GM18499 (cell line): ENCODE measurements around the gene CNOT10.
"Not testable (repeated sequence)": the region's sequence is repeated elsewhere in the genome, so short reads cannot be mapped to it uniquely, and the experiment has no call there.

Experiments used
- ATAC-seq: cut with Tn5 transposase; IDR thresholded peaks from one replicate; pipeline ENCODE4 v1.9.1; 2021; ENCODE audit warnings: moderate number of reproducible peaks; ENCODE audit not compliant: insufficient read depth, unreplicated experiment

The CNOT10 gene

DNA sequence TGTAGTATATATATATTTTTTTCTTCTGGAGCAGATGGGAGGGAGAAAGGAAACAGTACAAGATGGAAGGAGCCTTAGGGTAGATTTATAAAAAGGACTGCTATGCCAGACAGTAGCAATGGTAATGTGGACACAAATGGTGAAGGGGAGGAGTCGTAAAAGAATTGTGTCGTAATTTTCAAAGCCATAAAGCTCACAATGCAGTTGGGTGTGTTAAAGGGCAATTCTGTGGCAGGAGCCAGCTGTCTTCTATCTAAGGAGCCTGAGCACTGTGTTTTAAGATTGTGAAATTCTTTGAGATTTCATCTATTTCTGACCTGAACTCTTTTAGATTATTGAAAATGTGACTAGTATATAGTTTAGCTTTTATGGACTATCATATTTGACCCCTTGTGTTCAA is 58.9 kb downstream of the CNOT10 start:
- ATAC-seq, result no peak

DNA sequence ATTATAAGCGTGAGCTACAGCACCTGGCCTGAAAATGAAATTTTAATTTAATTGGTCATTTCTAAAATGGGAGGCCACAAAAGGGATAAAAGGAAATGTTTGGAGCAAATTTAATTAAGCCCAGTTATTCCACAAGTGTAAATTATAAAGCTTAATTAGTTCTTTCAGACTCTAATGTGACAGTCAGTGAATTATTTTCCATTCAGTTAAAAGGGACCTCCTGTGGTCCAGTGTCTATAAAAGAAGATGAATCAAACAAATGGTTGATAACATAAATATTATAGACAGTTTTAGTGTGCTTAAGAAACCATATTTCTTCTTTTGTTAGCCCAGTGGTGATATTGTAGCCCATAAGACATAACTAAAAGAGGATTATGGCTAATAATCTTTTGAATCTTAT is 66.4 kb downstream of the CNOT10 start:
- no peak for ATAC-seq

DNA sequence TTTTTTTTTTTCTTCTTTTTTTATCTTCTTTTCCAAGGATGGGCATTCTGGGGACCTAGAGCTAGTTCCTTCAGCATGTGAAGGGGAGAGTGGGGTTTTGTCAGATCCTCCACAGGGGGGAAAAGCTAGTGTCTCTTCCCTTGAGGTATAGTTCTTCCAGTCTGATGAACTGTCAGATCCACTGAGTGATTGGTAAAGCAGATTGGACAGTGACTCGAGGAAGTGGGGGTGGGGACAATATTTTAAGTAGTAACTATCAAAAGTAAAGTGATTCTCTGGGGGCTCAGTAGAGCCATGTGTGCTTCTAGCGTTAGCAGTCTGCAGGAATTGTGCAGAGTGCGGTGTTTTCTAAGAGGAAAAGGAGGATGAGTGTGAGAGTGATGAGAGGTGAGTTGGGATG is 70.8 kb downstream of the CNOT10 start:
- no peak for ATAC-seq

DNA sequence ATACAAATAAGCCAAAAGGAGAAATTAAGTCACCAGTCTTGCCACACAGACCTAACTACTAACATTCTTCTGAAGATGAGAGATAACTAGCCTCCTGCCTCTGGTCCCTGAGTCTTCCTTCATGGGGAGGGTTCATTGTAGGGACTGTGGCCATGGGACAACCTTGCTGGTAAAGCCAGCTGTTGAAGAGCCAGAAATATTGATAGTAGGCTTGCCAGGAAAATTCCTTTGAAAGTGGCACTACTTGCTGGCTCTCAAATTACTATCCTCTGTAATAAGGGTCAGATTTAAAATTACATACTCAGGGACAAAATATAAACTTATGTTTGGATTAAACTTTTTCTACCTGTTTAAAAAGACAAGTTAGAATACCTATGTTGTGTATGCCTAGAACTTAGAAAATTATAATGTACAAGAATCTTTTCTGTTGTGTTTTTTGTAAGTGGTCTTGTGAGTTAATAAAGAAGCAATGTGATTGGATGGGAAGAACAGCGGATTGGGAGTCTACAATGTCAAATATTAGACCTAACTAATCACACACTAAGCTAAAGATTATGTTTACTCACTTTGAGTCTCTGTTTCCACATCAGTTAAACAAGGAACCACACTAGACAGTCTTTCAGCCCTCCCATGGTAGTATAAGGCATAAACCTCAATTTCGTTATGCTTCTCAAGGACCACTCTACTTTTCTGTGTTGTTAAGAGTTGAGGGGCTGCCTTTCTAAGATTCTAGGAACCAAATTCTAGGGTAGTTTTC is 72.8 kb downstream of the CNOT10 start:
- no peak for ATAC-seq

DNA sequence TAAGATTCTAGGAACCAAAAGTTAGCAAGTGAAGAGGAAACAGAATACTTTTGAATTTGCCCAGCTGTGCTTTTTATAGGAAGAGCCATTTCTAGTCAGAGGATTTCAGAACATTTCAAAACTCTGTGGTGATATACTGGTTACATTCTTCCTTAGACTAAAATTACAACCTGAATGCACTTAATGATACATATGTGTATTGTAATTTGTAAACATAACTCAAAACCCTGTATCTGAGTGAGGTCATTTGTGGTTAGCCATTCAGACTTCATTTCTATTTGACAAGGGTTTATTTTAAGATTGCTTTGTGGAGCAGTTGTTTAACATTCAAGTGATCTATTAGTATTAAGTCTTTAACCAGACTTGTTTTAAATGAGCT is 73.4 kb downstream of the CNOT10 start:
- ATAC-seq, result no peak

DNA sequence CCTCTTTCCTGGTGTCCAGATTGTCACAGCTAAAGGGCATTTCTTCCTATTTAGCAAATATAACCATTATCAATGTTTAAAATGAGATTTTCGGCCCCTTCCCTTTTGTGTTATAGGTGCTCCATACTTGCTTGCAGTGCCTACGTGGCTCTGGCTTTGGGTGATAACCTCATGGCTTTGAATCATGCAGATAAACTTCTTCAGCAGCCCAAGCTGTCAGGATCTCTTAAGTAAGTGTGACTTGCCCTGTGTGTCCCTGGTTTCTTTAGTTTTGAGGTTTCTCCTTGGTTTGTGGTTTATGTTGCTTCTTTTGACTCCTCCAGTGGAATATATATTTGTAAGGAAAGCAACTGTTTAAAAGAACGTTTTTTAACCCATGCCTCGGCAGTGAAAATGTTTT is 74.4 kb downstream of the CNOT10 start:
- ATAC-seq, result no peak

DNA sequence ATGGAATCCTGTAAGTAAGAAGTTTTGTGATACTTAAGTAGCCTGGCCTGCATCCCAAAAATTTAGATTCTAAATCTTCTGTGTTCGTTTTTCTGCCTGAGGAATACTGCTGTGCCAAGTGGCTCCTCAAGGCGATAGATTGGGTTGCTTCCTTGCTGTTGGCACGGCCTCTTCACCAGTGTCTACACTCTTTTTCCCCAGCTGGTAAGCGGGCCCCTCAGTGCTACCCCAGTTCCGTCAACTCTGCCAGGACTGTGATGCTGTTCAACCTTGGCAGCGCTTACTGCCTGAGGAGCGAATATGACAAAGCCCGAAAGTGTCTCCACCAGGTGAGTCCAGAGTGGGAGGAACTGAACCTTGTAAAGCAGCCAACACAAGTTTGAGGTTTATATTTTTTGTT is 79.5 kb downstream of the CNOT10 start:
- ATAC-seq, result no peak

DNA sequence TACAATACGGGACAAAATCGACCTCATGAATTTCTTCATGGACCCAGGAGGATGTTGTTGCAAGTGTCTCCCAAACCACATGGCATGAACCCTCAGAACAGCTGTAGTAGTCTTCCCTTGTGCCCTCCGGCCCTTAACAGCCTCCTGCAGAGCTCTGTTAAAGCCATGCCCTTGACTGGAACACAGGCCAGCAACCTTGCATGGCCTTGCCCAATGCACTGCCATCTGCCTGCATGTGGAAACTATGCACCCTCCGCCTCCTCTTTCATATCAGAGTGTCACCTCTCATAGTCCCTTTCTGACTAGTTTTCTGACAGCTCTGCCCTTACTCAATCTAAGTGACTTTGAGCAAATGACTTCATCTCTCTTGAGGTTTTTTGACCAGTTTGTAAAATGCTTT is 93.4 kb downstream of the CNOT10 start:
- no peak for ATAC-seq

DNA sequence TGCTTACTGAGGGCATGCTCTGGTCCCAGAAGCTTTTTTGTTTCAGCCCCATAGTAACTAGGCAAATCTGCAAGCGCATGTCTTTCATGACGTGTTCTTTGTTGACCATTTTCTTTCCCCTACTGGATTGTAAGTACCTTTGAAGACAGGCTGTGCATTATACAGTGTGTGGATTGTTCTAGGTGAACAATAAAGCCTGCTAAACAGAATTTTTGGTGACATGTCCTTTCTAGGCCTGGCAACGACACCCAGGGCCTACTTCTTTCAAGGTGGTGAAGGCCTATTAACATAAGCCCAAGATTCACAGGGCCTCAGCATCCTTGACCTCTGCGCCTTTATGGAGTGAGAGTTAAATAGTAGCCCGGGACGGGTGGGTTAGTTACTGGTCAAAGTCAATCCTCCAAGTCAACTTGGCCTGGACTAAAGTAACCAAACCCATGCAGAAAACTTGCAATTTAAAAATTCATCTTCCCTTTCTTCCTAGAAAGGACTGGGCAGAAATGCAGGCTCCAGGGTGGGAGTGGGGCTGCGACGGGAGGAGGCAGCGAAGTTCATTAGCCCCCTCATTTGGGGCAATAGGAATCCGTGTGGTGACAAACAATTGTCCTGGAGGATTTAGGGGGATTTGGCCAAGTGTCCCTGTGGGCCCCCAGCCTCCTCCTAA is 95.2 kb downstream of the CNOT10 start:
- ATAC-seq, result no peak

DNA sequence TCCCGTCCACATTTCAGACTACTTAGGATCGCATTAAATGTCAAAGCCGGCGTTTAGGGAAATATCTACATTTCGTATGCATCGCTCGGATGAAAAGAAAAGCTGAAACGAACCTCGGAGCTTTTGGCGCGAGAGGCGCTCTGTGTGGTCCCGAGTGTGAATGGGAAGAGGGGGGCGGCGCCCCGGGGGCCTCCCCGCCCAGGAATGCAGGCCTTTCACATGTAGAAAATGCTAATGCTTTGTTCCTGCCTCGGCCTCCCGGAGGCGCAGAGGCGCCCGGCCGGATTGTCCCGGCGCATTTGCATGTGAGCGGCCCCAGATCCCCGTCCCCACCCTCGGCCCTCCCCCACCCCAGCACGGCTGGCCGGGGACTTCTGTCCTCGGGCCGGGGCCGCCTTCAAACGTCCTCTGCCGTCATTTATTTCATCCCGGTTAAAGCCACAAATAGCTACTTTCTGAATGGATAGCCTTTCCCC is 95.8 kb downstream of the CNOT10 start:
- no peak for ATAC-seq

DNA sequence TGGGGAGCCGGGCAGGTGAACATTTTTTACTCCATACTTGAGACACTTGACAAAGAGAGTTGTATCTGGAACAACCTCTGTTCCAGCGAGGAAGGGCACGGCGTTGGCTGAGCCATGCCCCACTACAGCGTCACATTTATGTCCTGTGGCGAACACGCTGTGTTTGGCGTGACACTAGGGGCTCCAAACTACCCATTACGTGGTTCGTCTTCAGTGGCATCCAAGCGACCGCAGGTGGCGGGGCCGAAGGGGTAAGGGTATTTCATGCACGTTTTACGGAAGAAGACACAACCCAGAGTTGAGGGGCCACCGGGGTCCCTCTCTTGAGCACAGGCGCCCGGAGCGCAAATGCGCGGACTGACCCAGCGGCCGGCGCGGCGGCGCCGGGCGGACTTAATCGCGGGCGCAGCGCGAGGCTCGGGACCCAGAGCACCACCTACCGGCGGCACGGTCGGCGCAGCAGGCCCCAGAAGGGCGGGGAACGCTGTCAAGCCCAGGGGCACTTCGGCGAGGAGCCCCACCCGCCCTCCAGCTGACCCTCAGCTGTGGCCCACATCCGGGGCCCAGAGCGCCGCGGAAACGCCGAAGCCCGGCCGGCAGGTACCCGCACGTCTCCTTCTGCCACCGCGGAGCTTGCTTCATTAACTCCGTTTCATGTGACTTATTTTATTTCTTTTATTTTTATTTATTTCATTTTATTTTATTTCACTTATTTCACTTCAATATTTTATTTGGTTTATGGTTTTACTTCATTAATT is 96.4 kb downstream of the CNOT10 start:
- no peak for ATAC-seq

DNA sequence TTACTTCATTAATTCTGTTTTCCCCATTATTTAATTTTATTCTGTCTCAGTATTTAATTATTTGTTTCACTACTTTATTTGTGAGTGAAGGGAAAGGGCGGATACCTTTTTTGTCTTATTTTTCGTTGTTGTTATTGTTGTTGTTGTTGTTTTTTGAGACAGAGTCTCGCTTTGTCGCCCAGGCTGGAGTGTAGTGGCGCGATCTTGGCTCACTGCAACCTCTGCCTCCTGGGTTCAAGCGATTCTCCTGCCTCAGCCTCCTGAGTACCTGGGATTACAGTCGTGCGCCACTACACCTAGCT is 96.9 kb downstream of the CNOT10 start:
- ATAC-seq, result not testable (repeated sequence)

DNA sequence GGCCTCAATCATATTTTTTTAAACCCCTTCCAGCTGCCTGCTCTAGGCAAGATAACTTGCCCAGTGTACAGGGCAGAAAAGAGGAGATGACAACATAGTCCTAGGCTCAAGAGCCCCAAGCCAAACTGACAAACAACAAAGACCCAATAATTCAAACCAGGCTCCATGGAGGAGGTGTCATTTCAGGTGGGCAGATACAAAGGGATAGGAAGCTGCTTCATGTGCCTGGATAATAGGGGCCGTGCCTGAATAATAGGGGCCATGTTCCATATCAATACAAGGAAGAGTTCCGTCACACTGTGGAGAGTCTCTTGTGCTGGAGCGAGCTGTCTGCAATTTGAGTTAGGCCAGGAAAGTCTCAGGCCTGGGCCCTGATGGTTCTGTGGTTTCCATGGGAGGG is 97.4 kb downstream of the CNOT10 start:
- no peak for ATAC-seq

DNA sequence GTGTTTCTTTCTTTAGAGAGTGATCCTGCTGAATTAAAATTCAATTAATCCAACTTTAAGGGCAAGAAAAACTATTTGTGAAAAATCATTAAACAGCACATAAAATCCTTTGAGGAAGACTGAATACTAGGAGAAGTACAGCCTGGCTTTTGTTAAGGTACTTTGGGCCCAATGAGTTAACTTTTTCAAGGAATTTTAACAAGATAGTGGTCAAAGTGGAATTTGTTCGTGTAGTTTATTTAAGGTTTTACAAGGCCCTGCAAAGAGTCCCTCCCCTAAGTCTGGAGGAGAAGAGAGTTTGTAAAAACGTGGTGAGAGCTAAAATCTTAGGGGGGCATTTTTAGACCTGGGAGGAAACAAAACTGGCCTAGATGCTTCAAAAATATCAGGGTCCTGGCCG is 106.8 kb downstream of the CNOT10 start:
- no peak for ATAC-seq

DNA sequence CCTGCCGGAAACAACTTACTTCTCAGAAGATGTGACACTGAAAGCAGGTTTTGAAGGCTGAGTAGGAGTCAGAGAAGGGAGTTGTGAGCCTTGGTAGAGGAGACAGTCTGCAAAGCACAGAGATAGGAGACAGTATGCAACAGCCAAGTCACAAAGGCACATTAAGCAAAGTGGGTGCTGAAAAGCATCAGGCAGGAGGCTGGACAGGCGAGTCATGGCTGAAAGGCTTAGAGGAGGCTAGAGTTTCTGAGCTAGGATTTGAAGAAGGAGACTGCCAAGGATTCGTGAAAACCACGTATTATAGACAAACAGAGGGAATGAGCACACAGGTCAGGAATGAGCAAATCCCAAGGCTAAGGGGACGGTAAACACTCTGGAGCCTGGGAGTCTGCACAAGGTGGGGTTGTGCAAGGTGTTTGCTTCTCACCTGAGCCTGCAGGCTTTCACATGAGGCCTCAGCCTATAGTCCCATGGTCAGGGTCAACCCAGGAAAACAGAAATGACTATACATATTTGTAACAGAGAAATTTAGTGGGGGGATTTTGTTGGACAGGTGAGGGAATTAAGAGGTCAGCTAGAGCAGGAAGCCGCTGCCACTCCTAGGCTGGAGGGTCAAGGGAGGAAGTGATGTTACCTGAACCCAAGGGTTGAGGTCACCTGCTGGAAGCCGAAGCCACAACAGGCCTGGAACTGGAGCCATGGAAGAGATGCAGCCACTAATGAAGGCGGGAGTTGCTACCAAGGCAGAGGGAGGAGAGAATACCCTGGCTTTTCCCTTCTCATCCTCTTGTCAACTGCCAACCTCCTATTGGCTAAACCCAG is 109.7 kb downstream of the CNOT10 start:
- no peak for ATAC-seq

DNA sequence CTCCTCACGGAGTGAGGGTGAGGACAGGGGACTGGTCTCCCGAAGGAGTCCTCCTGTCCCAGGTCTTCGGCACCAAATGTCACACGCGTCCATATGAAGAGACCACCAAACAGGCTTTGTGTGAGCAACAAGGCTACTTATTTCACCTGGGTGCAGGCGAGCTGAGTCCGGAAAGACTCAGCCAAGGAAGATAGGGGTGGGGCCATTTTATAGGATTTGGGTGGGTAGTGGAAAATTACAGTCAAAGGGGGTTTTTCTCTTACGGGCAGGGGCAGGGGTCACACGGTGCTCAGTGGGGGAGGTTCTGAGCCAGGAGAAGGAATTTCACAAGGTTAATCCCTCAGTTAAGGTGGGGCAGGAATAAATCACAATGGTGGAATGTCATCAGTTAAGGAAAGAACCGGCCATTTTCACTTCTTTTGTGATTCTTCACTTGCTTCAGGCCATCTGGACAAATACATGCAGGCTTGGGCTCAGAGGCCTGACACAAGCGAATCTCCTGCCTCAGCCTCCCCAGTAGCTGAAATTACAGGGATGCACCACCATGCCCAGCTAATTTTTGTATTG is 111.5 kb downstream of the CNOT10 start:
- not testable (repeated sequence) for ATAC-seq

DNA sequence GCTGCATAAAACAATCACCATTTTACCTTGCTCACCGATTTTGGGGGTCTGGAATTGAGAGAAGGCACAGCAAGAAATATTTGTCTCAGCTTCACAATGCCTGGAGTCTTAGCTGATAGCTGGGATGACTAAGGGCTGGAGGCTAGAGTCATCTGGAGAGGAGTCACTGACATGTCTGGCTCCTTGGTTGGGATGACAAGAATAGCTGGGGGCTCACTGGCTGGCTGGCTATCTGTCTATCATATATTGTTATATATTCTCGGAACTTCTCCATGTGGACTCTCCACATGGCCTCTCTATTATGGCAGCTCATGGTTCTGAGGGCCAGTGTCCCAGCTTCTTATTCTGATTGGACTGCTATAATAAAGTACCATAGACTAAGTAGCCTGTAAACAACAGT is 112.8 kb downstream of the CNOT10 start:
- no peak for ATAC-seq

DNA sequence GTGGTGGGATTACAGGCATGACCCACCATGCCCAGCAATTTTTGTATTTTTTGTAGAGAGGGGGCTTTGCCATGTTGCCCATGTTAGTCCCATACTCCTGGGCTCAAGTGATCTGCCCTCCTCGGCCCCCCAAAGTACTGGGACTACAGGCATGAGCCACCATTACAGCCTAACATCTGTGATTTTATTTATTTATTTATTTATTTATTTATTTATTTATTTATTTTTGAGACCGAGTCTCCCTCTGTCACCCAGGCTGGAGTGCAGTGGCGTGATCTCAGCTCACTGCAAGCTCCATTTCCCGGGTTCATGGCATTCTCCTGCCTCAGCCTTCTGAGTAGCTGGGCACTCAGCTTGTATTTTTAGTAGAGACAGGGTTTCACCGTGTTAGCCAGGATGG is 116.5 kb downstream of the CNOT10 start:
- ATAC-seq, result not testable (repeated sequence)

DNA sequence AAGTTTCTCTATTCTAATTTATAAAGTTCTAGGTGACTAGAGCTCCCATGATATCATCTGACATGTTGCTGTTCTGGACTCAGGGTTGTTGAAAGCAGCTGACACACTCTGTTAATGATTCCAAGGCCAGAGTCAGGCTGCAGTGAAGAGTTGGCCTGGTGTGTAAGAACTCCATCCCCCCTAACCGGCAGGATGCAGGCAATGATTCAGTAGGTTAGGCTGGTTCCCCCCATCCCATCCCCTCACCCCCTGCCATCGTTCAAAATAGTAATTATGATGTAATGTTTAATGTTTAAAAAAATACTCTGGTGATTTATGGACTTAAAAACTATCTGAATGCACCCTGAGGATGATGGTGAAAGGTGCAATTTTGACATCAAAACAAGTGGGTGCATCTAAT is 128.2 kb downstream of the CNOT10 start:
- no peak for ATAC-seq

DNA sequence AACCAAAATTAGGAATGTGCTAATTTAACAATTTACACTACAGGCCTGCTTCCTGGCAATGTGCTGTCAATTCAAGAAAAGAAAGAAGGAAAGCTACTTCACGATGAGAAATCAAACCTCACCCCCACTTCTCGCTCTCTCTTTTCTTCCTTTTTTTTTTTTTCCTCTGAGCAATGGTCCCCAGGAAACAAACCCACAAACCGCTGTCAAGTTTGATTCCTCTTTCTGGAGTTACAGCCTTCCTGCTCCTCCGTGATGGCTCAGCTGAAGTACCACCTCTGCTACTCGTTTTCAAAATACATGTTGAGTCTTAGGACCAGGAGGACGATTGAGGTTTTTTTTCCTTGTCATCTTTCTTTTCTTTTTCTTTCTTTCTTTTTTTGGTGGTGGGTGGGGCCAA is 129.4 kb downstream of the CNOT10 start:
- ATAC-seq, result no peak
